HG02943 (cell line): ENCODE results near the gene HES1.
"Not testable (repeated sequence)": the region's sequence is repeated elsewhere in the genome, so short reads cannot be mapped to it uniquely, and the experiment has no call there.

Experiments
- ATAC-seq: cut with Tn5 transposase; IDR thresholded peaks from one replicate; pipeline ENCODE4 v1.9.1; 2021; ENCODE audit warnings: mild to moderate bottlenecking, low read depth, moderate library complexity; ENCODE audit not compliant: unreplicated experiment

HES1 gene

DNA sequence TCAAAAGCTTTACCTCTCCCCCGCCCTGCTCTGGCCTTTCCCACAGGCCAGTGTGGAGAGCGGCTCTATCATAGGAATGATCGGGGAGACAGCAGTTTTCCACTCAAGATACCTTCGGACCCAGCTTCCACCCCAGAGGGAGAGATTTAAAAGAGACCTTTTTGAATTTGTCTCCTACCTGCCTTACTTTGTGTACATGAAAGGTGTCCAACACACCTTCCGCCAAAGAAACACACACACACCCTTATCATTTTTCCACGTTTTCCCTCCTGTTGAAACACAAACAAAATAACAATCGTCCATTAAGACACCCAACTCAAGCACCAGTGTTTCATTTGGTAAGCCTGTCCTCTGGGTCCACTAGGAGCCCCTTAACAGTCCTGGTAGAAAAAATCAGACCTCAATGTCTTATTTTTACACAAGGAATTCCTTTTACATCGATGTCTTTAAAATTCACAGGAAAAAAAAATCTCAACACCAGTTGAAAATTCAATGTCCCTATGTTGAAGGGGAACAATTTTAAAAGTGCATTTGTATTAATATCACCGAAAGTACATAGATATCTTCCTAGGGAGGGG lies 4.0 kb downstream of the HES1 start:
- ATAC-seq, result no peak

DNA sequence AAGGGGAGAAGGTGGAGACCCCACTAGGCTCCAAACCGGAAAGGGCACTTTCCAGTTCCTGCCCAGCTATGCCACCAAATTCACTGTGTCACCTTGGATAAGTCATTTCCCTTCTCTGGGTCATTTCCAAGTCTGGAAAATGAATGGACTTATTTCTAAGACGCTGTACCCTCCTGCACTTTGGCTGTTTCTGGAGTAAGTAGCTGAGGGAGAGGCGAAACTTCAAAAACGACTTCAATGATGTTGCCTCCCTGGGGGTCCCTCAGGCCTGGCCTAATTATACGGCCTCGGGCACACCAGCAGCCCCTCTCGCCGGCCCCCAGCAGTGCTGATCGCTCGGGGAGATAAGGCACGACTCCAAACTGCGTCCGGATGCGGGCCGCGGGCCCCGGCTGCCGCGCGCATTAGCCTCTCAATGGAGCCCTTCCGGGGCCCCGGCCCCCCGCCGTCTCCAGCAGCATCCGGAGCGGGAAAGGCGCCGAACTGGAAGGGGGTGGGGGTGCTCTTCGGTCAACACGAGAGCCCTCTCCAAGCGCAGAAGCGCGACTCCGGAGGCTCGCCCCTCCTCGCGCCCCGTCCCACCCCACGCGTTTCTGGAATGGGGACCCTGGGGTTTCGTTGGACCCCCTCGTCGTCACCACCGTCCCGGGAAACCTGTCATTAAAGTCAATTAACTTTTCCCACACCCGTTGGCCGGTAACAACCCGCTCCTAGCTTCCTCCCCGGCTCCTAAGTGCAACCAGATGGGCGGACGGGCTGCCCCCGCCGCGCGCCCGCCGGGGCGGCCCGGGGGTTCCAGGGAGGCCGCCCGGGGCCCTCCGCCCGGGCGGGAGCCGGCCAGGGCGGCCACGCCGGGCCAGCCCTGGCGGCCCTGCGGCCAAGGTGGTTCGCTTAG lies 4.8 kb downstream of the HES1 start:
- ATAC-seq, result no peak

GRCh38 chr3:194141415-194142155 lies 5.6 kb downstream of the HES1 start:
- ATAC-seq, result no peak

DNA sequence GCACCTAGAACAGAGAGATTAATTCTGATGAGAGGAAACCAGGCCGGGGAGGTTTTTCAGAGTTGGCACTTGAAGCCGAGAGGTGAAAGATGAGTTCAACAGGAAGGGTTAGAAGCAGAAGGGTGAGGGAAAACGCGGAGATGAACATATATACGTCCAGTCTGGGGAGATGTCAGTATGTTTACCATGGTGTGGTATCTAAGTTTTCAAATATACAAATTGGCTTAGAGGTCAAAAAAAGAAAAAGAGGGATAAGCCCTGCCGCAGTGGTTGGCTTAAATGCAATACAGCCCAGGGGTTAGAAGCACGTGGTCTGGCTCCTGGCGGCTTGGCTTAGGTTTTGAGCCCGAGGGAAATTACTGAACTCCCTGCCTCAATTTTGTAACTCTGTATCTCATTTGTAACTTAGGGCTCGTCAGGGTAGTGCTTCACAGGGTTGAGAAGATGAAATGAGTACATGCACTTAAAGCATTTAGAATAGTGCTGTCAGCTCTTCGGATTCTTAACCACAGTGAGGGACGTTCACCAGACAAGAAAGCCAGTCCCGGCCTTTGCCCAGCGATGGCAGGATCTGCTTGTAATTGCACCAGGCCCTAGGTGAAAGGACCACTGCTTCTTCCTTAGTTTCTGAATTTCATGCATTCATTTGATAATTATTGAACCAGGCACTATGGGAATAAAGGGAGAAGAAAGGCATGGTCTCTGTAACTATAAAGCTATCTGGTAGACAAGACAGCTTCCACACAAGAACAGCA lies 6.4 kb downstream of the HES1 start:
- ATAC-seq, result no peak

GRCh38 chr3:194145702-194146101 lies 9.8 kb downstream of the HES1 start:
- ATAC-seq, result no peak

DNA sequence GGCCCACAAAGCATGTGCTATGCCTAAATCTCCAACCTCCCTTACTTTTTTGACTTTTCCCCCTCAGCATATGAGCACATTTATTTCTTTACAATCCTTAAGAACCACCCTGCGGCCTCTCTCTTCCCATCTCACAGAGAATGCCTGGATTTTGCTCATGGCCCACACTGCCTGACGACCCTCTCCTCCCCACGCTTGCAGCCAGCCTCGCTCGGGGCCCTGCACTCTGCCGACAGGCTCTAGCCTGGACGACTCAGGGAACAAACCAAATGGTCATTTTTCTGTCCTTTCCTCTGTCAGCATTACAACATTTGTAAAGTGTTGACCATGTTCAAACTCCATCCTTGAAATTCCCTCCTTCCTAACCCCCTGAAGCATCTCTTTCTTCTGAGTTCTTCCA lies 11.7 kb downstream of the HES1 start:
- no peak for ATAC-seq

DNA sequence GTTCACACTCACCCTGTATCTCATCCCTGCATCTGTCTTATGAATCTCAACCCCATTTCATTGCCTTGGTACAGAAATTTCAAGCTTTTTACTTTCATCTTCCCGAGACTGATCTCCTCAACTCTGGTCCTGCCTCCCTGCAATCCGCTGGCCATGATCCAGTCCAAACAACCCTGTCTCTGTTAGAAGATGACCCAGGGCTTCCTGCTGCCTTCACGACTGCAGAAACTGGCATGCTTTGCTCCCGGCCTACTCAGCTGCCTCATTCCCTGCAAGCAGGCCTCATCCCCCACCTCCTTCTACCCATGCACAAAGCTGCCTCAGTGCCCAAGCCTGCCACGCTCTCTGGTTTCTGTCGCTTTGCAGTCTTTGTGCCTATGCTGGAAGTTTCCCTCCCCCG lies 12.4 kb downstream of the HES1 start:
- no peak for ATAC-seq

DNA sequence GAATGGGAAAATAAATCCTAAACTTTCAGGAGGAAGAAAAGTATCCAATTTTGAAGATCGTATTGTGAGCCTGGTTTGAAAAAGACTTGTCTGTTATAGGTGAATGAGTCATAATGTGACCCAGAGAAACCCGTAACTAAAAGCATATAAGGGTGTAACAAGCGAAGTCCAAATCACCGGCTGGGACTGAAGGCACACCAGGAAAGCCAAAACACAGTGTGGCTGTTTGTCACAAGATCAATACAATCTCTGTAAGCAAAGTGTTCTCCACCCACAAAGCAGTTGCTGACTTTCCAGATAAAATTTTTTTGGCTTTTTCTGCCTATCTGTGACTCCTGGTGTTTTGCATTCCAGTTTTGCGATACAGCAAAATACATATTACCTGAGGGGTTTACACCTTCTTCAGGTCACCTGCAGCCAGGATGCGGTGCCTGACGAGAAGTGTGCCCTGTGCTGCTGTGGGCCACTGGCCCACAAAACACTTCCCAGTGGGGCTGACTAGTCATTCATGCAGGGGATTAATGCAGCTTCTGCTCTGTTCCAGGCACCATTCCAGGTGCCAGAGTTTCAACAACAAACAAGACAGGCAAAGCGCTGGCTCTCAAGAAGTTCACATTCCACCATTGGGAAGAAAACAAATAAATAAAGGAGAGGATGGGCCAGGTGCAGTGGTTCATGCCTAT lies 14.4 kb downstream of the HES1 start:
- no peak for ATAC-seq

- ATAC-seq, result not testable (repeated sequence)
These were observed 15.0 kb downstream of the HES1 start for GRCh38 chr3:194150935-194151302.

- ATAC-seq, result no peak
These were observed 18.4 kb downstream of the HES1 start for GRCh38 chr3:194154346-194154745.

GRCh38 chr3:194156095-194156494 lies 20.1 kb downstream of the HES1 start:
- no peak for ATAC-seq

GRCh38 chr3:194158942-194159439 lies 23.0 kb downstream of the HES1 start:
- ATAC-seq, result no peak

GRCh38 chr3:194160158-194160557 lies 24.2 kb downstream of the HES1 start:
- no peak for ATAC-seq

- ATAC-seq, result no peak
These were observed 25.4 kb downstream of the HES1 start for GRCh38 chr3:194161131-194162045.

GRCh38 chr3:194162070-194162678 lies 26.2 kb downstream of the HES1 start:
- no peak for ATAC-seq

GRCh38 chr3:194162817-194163584 lies 27.1 kb downstream of the HES1 start:
- ATAC-seq, result no peak

- ATAC-seq, result no peak
These were observed 27.7 kb downstream of the HES1 start for GRCh38 chr3:194163697-194164096.

GRCh38 chr3:194164861-194165260 lies 28.9 kb downstream of the HES1 start:
- no peak for ATAC-seq
